OCI-LY3 (cell line): Measurements from ENCODE around the gene DEPDC1B.

ENCODE experiments used
- CTCF ChIP-seq: fragments of 200-600, 300-600 bp; sonication (generic); IDR thresholded peaks from 2 replicates; pipeline ENCODE4 v1.5.1; 2014; ENCODE audit warnings: antibody characterized with exemption, low read length, low read depth
- EZH2phosphoT487 ChIP-seq: fragments of 200-600 bp; shearing (Covaris generic); IDR thresholded peaks from 2 replicates; pipeline ENCODE4 v1.6.1; 2018; ENCODE audit warnings: antibody characterized with exemption, mixed run types, low read depth

GRCh38 chr5:60636644-60637043, 63.3 kb downstream of the DEPDC1B start:
- TF ChIP-seq CTCF (no peak), EZH2phosphoT487 (no peak)
